ENCODE results near the gene CFAP47.

The CFAP47 gene

DNA sequence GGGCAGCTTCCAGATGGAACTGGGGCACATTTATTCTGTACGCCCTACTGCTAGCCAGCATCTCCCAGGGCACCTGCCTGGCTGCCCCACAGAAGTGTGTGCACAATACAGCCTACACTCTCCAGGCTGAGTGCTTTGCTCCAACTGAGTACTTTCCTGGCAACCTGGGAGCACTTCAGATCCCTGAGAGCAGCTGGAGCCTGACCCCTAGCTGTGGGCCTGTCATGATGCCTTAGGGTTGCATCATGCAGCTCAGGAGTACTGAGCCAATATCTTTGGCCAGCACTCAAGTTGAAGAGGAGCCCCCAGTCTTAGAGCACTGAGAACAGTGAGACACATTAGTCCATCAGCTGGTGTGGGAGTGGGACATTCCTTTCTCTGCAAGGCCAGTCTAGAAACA lies 321.9 kb downstream of the CFAP47 start:
- TF ChIP-seq, protein P1, sequence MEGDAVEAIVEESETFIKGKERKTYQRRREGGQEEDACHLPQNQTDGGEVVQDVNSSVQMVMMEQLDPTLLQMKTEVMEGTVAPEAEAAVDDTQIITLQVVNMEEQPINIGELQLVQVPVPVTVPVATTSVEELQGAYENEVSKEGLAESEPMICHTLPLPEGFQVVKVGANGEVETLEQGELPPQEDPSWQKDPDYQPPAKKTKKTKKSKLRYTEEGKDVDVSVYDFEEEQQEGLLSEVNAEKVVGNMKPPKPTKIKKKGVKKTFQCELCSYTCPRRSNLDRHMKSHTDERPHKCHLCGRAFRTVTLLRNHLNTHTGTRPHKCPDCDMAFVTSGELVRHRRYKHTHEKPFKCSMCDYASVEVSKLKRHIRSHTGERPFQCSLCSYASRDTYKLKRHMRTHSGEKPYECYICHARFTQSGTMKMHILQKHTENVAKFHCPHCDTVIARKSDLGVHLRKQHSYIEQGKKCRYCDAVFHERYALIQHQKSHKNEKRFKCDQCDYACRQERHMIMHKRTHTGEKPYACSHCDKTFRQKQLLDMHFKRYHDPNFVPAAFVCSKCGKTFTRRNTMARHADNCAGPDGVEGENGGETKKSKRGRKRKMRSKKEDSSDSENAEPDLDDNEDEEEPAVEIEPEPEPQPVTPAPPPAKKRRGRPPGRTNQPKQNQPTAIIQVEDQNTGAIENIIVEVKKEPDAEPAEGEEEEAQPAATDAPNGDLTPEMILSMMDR (conservative IDR thresholded peaks at IDR 0.05; ENCODE audit: low read length) = no peak
- DNase-seq (ENCODE audit: low read depth) = no peak
- no peak overlapping the region for H3K4me3 ChIP-seq (ENCODE audit: low read length)

DNA sequence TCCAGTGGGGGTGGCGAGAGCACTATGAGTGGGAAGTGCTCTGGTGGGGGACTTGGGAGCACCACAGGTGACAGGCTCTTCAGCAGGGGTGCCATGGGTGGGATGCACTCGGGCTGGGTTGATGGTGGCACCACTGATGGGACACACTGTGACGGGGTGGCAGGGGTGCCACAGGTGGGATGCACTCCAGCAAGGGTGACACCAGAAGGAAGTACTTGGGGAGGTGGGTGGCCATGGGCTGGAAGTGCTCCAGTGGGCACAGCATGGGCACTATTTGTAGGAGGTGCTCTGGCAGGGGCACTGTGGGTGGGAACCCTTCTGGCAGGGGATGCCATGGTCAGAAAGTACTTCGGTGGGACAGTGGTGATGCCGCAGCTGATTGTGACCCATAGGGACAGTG lies 346.6 kb downstream of the CFAP47 start:
- H3K4me3 ChIP-seq (ENCODE audit: low read length) = no peak overlapping the region
- TF ChIP-seq, protein P1 (conservative IDR thresholded peaks at IDR 0.05; ENCODE audit: low read length) = no peak
- DNase-seq (ENCODE audit: low read depth) = no peak

- DNase-seq (ENCODE audit: low read depth) = no peak
- TF ChIP-seq, protein P1 (conservative IDR thresholded peaks at IDR 0.05; ENCODE audit: low read length) = no peak
- H3K4me3 ChIP-seq (ENCODE audit: low read length) = no peak overlapping the region
Observed at GRCh38 chrX:36310136-36310535, 390.6 kb downstream of the CFAP47 start.

- H3K4me3 ChIP-seq (ENCODE audit: low read length) = no peak overlapping the region
- TF ChIP-seq, protein P1 (conservative IDR thresholded peaks at IDR 0.05; ENCODE audit: low read length) = no peak
- no peak for DNase-seq (ENCODE audit: low read depth)
Observed at GRCh38 chrX:36314303-36314702, 394.8 kb downstream of the CFAP47 start.

- DNase-seq (ENCODE audit: low read depth) = no peak
- TF ChIP-seq, protein P1 (conservative IDR thresholded peaks at IDR 0.05; ENCODE audit: low read length) = no peak
- H3K4me3 ChIP-seq (ENCODE audit: low read length) = no peak overlapping the region
Observed at GRCh38 chrX:36334572-36334971, 415.0 kb downstream of the CFAP47 start.

DNA sequence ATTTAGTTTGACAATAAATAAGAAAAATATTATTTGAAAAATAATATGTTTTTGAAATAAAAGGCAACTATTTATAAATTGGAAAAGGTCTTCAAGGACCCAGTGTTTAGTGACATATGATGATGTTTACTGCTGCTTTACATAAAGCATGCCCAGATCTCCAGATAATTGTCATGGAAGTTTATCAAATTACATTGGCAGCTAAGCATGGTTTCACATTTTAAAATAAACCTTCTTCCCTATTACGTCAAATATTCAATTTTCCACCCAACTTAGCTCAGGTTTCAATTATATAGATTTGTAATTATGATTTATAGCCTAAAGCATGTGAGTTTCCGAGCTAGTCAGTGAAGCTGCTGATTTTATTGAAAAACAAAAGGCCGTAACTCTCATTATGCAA lies 417.2 kb downstream of the CFAP47 start:
- DNase-seq (ENCODE audit: low read depth) = no peak
- TF ChIP-seq, protein P1 (conservative IDR thresholded peaks at IDR 0.05; ENCODE audit: low read length) = no peak

GRCh38 chrX:36344301-36344700 lies 424.8 kb downstream of the CFAP47 start:
- TF ChIP-seq, protein P1 (conservative IDR thresholded peaks at IDR 0.05; ENCODE audit: low read length) = no peak
- DNase-seq (ENCODE audit: low read depth) = no peak
- no peak overlapping the region for H3K4me3 ChIP-seq (ENCODE audit: low read length)

More for the DNA sequence above, 417.2 kb downstream of the CFAP47 start:
- no peak overlapping the region for H3K4me3 ChIP-seq (ENCODE audit: low read length)

All from AG10803 (cell line).